Esophagus squamous epithelium (tissue), 5 donors: ENCODE measurements around the gene ARHGAP32. TPM values are rescaled to one million over a fixed set of nuclear protein-coding genes. Genes with fewer than 3 reads are reported as not detected.

Experiments
- DNase-seq: peaks from one replicate; lab custom pipeline; 2025; lab: John Stamatoyannopoulos, UW
- H3K27ac ChIP-seq, 4 donors: fragments of 200-600 bp; sonication (generic); one replicate each; pipeline ENCODE4 v1.5.1; 2016 to 2019; ENCODE audit warnings: mild to moderate bottlenecking in 1 of 4
- H3K27me3 ChIP-seq, 4 donors: fragments of 200-600 bp; sonication (generic); 1 replicate in 3 of 4; 2 replicates in 1 of 4; pipeline versions ENCODE4 v1.5.1 to v1.6.0; 2017 to 2021; ENCODE audit warnings: antibody characterized with exemption in 1 of 4
- H3K36me3 ChIP-seq, 3 donors: fragments of 200-600 bp; sonication (generic); one replicate each; pipeline ENCODE4 v1.5.1; 2016 to 2019
- H3K4me1 ChIP-seq, 3 donors: fragments of 200-600 bp; sonication (generic); one replicate each; pipeline ENCODE4 v1.5.1; 2017 to 2019
- H3K4me3 ChIP-seq, 4 donors: fragments of 200-600 bp; sonication (generic); 1 replicate in 3 of 4; 2 replicates in 1 of 4; pipeline ENCODE4 v1.5.1; 2016 to 2019; ENCODE audit warnings: mild to moderate bottlenecking in 2 of 4, moderate library complexity in 1 of 4
- H3K9me3 ChIP-seq, 3 donors: fragments of 200-600 bp; sonication (generic); one replicate each; pipeline ENCODE4 v1.5.1; 2016 to 2019
- CTCF ChIP-seq, 6 experiments: fragments of 450-650 bp in 4 of 6; fragments of 200-600 bp in 2 of 6; sonication (generic) in 2 of 6; IDR thresholded peaks; one replicate each; pipeline ENCODE4 v1.5.1; 2016 to 2019; ENCODE audit warnings: antibody characterized with exemption in 6 of 6, mild to moderate bottlenecking in 4 of 6, moderate library complexity in 4 of 6
- POLR2A ChIP-seq, 4 donors: fragments of 450-650 bp; IDR thresholded peaks; one replicate each; pipeline ENCODE4 v1.6.1; 2017; ENCODE audit warnings: antibody characterized with exemption in 4 of 4, mild to moderate bottlenecking in 4 of 4, moderate library complexity in 3 of 4
- WGBS, 2 donors: methylation state at CpG; one replicate each; pipeline ENCODE4 v1.1.5; 2018; 5-methylcytosine and 5-hydroxymethylcytosine counted together
- intact Hi-C: fragments of 100-400 bp; cut with DNase I; formaldehyde crosslinking; loops from one replicate; pipeline ENCODE4 v1.15.0; 2022
- total RNA-seq, 4 donors: library from RNA; depleted of rRNA; stranded (reverse); fragments of >200 nt; gene quantifications; one replicate each; pipeline ENCODE4 v1.1.0, GENCODE V29; 2016
- donor health status: DM: yes; HTN: yes; CAD: no.

ARHGAP32 gene
- total RNA-seq, 4 donors from 2014 or later, result 33.5 to 73.6 (median 61.0) TPM

DNA sequence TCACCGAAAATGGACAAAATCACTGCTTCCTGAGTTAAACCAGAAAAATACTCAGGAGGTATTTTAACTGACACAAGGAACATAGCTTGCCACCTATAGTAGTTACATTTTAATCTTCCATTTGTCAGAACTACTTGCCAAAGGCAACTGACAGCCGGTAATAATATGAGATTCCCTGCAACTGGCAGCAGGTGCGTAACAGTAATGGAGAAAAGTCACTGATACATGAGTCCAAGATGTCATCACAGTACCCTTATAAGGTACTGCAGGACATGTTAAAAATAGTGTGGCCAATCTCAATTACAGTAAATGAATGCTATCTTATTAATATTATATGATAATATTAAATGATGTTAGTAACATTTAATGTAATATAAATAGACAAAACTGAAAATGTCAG is 21.1 kb upstream of the ARHGAP32 start:
- H3K4me3 ChIP-seq, result no peak overlapping the region
- H3K4me1 ChIP-seq, result peaks cover 0 to 46% (median 0%) of the 10 kb centered on the region in 3 donors
- 85 to 91% methylated on average over 3 of the region's 3 CpGs for WGBS, 2 donors
- TF ChIP-seq CTCF (IDR thresholded peaks at IDR 0.05), result no peak
- no peak for TF ChIP-seq POLR2A (IDR thresholded peaks at IDR 0.05)
- no peaks in the 10 kb centered on the region for H3K27me3 ChIP-seq
- intact Hi-C loops, result no loop called here
- H3K36me3 ChIP-seq, result no peaks in the 10 kb centered on the region
- no peak for DNase-seq
- H3K9me3 ChIP-seq, result no peaks in the 10 kb centered on the region
- H3K27ac ChIP-seq, result no peak overlapping the region

GRCh38 chr11:129211397-129211796 is 19.3 kb upstream of the ARHGAP32 start:
- no peaks in the 10 kb centered on the region for H3K9me3 ChIP-seq
- no peak overlapping the region for H3K4me3 ChIP-seq
- intact Hi-C loops, result no loop called here
- H3K27me3 ChIP-seq, result no peaks in the 10 kb centered on the region
- no peaks in the 10 kb centered on the region for H3K36me3 ChIP-seq
- H3K4me1 ChIP-seq, result peaks cover 0 to 52% (median 0%) of the 10 kb centered on the region in 3 donors
- DNase-seq, result no peak
- no peak for TF ChIP-seq CTCF (IDR thresholded peaks at IDR 0.05)
- no peak for TF ChIP-seq POLR2A (IDR thresholded peaks at IDR 0.05)
- no peak overlapping the region for H3K27ac ChIP-seq
- WGBS, 2 donors, result 36 to 39% methylated on average over 2 of the region's 2 CpGs

- intact Hi-C loops, result no loop called here
- WGBS, 2 donors, result 78 to 84% methylated on average over 5 of the region's 5 CpGs
- no peaks in the 10 kb centered on the region for H3K9me3 ChIP-seq
- H3K4me1 ChIP-seq, result peaks cover 0 to 46% (median 0%) of the 10 kb centered on the region in 3 donors
- TF ChIP-seq POLR2A (IDR thresholded peaks at IDR 0.05), result no peak
- no peak for DNase-seq
- no peaks in the 10 kb centered on the region for H3K27me3 ChIP-seq
- H3K27ac ChIP-seq, result no peak overlapping the region
- H3K4me3 ChIP-seq, result no peak overlapping the region
- no peaks in the 10 kb centered on the region for H3K36me3 ChIP-seq
Observed at GRCh38 chr11:129210831-129211181, 18.7 kb upstream of the ARHGAP32 start.

- DNase-seq, result no peak
- Histone ChIP-seq H3K36me3 (no peaks in the 10 kb centered on the region), H3K27me3 (no peaks in the 10 kb centered on the region), H3K9me3 (no peaks in the 10 kb centered on the region), H3K27ac (no peak overlapping the region), H3K4me3 (no peak overlapping the region), H3K4me1 (peaks cover 0 to 40% (median 0%) of the 10 kb centered on the region in 3 donors)
- intact Hi-C loops, result no loop called here
- 71 to 81% methylated on average over 7 of the region's 7 CpGs for WGBS, 2 donors
- no peak for TF ChIP-seq CTCF (IDR thresholded peaks at IDR 0.05)
- no peak for TF ChIP-seq POLR2A (IDR thresholded peaks at IDR 0.05)
Observed at GRCh38 chr11:129209891-129210830, 18.0 kb upstream of the ARHGAP32 start.

DNA sequence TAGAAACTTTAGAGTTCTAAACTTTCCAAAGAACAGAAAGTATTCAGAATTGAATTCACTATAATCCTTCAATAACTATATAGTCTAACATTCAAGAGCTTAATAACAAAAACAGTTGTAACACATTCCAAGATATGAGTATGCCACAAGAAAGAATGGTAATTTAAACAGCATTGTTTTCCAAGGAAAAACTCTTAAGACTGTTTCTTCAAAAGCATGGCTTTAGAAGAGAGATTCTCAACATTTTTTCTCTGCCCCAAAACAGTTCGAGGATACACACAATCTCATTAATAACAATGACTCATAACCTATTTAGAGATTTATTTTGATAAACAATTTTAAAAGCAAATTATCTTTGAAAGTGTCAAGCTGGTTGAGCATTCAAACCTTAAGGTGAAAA is 16.7 kb upstream of the ARHGAP32 start:
- 11 to 19% methylated on average over 1 of the region's 1 CpG for WGBS, 2 donors
- H3K27me3 ChIP-seq, result no peaks in the 10 kb centered on the region
- TF ChIP-seq CTCF (IDR thresholded peaks at IDR 0.05) (no peak), POLR2A (IDR thresholded peaks at IDR 0.05) (no peak)

More for the DNA sequence above, 16.7 kb upstream of the ARHGAP32 start:
- intact Hi-C loops, result no loop called here
- no peak for DNase-seq
- H3K36me3 ChIP-seq, result no peaks in the 10 kb centered on the region
- H3K4me3 ChIP-seq, result no peak overlapping the region
- H3K4me1 ChIP-seq, result peaks cover 0 to 39% (median 0%) of the 10 kb centered on the region in 3 donors
- H3K27ac ChIP-seq, result no peak overlapping the region
- H3K9me3 ChIP-seq, result no peaks in the 10 kb centered on the region
